ENCODE data around the gene SEZ6L2.

DNA sequence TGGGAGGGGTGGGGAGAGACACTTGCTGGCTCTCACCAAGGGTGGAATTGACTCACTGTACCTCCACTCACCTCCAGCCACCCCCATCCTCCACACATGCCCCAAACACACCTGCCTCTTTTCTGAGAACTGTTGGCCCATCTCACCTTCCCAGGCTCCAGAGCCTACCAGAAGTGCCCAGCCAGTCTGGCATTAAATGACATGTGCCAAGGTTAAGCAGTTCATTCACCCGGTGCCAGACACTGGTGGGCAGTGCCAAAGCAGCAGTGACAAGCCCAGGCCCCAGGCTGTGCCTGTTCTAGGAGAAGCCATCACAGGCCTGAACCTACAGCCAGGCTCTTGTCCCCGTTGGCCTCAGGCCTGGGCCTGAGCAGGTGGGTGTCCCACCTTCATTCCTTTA lies 67.9 kb downstream of the SEZ6L2 start:
- TF ChIP-seq TAF7 (optimal IDR thresholded peaks at IDR 0.05; ENCODE audit: borderline replicate concordance, low read depth, low read length) (no peak), POLR2AphosphoS5 (IDR thresholded peaks at IDR 0.05; ENCODE audit: low read depth, low read length) (no peak), JUN (IDR thresholded peaks at IDR 0.05; ENCODE audit: low read depth, low read length) (no peak), CTCF (IDR thresholded peaks at IDR 0.05; ENCODE audit: control extremely low read depth in 1 of 3, insufficient read depth in 1 of 3, low read depth in 1 of 3, low read length in 3 of 3) (no peak), KDM4A (IDR thresholded peaks at IDR 0.05; ENCODE audit: low read depth, low read length, severe bottlenecking) (no peak), EGR1 (IDR thresholded peaks at IDR 0.05; ENCODE audit: borderline replicate concordance, low read depth, low read length) (no peak), EP300 (IDR thresholded peaks at IDR 0.05; ENCODE audit: borderline replicate concordance in 1 of 2, low read depth in 2 of 2, low read length in 2 of 2) (no peak), EZH2 (IDR thresholded peaks at IDR 0.05; ENCODE audit: low read depth, low read length, severe bottlenecking) (no peak)
- TF ChIP-seq, protein P1, sequence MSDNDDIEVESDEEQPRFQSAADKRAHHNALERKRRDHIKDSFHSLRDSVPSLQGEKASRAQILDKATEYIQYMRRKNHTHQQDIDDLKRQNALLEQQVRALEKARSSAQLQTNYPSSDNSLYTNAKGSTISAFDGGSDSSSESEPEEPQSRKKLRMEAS (IDR thresholded peaks at IDR 0.05): no peak
